Uterus (tissue), 4 donors: ENCODE data around the gene NUCB2. TPM values are rescaled to one million over a fixed set of nuclear protein-coding genes. Genes with fewer than 3 reads are reported as not detected.
"Not testable (repeated sequence)": the region's sequence is repeated elsewhere in the genome, so short reads cannot be mapped to it uniquely, and the experiment has no call there.

ENCODE experiments used
- DNase-seq, 2 donors: peaks; one replicate each; pipeline ENCODE4 v3.0.0-alpha.2; 2019 to 2020
- H3K27ac ChIP-seq, 2 donors: fragments of 200-600 bp; sonication (generic); 1 replicate in 1 of 2; 2 replicates in 1 of 2; pipeline ENCODE4 v1.5.1; 2016 to 2018
- H3K27me3 ChIP-seq, 2 donors: fragments of 200-600 bp; sonication (generic); one replicate each; pipeline ENCODE4 v1.5.1; 2018 to 2019; ENCODE audit warnings: control low read depth in 1 of 2
- H3K36me3 ChIP-seq, 2 donors: fragments of 200-600 bp; sonication (generic); one replicate each; pipeline ENCODE4 v1.5.1; 2019; ENCODE audit warnings: control low read depth in 1 of 2
- H3K4me1 ChIP-seq, 2 donors: fragments of 200-600 bp; sonication (generic); one replicate each; pipeline ENCODE4 v1.5.1; 2018 to 2019; ENCODE audit warnings: control low read depth in 1 of 2
- H3K4me3 ChIP-seq, 2 donors: fragments of 200-600 bp; sonication (generic); 1 replicate in 1 of 2; 2 replicates in 1 of 2; pipeline ENCODE4 v1.5.1; 2018 to 2019; ENCODE audit warnings: mild to moderate bottlenecking in 1 of 2
- H3K9me3 ChIP-seq, 2 donors: fragments of 200-600 bp; sonication (generic); one replicate each; pipeline ENCODE4 v1.5.1; 2019; ENCODE audit warnings: control low read depth in 1 of 2
- CTCF ChIP-seq, 4 experiments: fragments of 200-600 bp in 2 of 4; fragments of 450-650 bp in 2 of 4; sonication (generic) in 2 of 4; IDR thresholded peaks; one replicate each; pipeline ENCODE4 v1.5.1; 2016 to 2019; ENCODE audit warnings: antibody characterized with exemption in 4 of 4, mild to moderate bottlenecking in 2 of 4, moderate library complexity in 1 of 4
- POLR2A ChIP-seq, 2 donors: fragments of 450-650 bp; IDR thresholded peaks; one replicate each; pipeline ENCODE4 v1.6.1; 2016; ENCODE audit warnings: antibody characterized with exemption in 2 of 2, mild to moderate bottlenecking in 1 of 2, moderate library complexity in 1 of 2
- intact Hi-C: fragments of 100-400 bp; cut with DNase I; formaldehyde crosslinking; loops from one replicate; pipeline ENCODE4 v1.15.1; 2023; ENCODE audit warnings: low total_unique reads
- total RNA-seq, 4 donors: library from RNA; depleted of rRNA in 3 of 4; stranded (reverse); fragments of >200 nt in 3 of 4; gene quantifications; one replicate each; pipeline versions ENCODE4 v1.1.0 to v1.2.4, GENCODE V29; 2014 to 2023
- donor health status: DM: yes; HTN: yes; CAD: no.

Gene NUCB2
- total RNA-seq, 4 donors from 2014 or later: 22.0 to 132 (median 68.3) TPM

- DNase-seq: no peak
- Histone ChIP-seq H3K4me1 (no peaks in the 10 kb centered on the region), H3K27ac (no peak overlapping the region), H3K4me3 (no peak overlapping the region), H3K27me3 (no peaks in the 10 kb centered on the region), H3K36me3 (no peaks in the 10 kb centered on the region), H3K9me3 (no peaks in the 10 kb centered on the region)
- TF ChIP-seq CTCF (IDR thresholded peaks at IDR 0.05) (no peak), POLR2A (IDR thresholded peaks at IDR 0.05) (no peak)
- intact Hi-C loops: no loop called here
Observed at GRCh38 chr11:17259519-17259918, 17.0 kb upstream of the NUCB2 start.

- DNase-seq: no peak
- intact Hi-C loops: no loop called here
- no peaks in the 10 kb centered on the region for H3K36me3 ChIP-seq
Observed at GRCh38 chr11:17260020-17260419, 16.5 kb upstream of the NUCB2 start.

GRCh38 chr11:17263769-17264168, 12.8 kb upstream of the NUCB2 start:
- Histone ChIP-seq H3K36me3 (no peaks in the 10 kb centered on the region), H3K9me3 (no peaks in the 10 kb centered on the region), H3K27me3 (no peaks in the 10 kb centered on the region), H3K4me3 (no peak overlapping the region), H3K4me1 (no peaks in the 10 kb centered on the region), H3K27ac (no peak overlapping the region)
- TF ChIP-seq CTCF (IDR thresholded peaks at IDR 0.05) (no peak), POLR2A (IDR thresholded peaks at IDR 0.05) (no peak)
- DNase-seq: no peak
- intact Hi-C loops: no loop called here

More at GRCh38 chr11:17260020-17260419, 16.5 kb upstream of the NUCB2 start:
- Histone ChIP-seq H3K4me1 (no peaks in the 10 kb centered on the region), H3K27me3 (no peaks in the 10 kb centered on the region), H3K9me3 (no peaks in the 10 kb centered on the region), H3K27ac (no peak overlapping the region), H3K4me3 (no peak overlapping the region)
- TF ChIP-seq CTCF (IDR thresholded peaks at IDR 0.05) (no peak), POLR2A (IDR thresholded peaks at IDR 0.05) (no peak)

GRCh38 chr11:17266781-17267180, 9.8 kb upstream of the NUCB2 start:
- no peaks in the 10 kb centered on the region for H3K36me3 ChIP-seq
- no peaks in the 10 kb centered on the region for H3K27me3 ChIP-seq
- no peak overlapping the region for H3K4me3 ChIP-seq
- no peaks in the 10 kb centered on the region for H3K4me1 ChIP-seq
- H3K9me3 ChIP-seq: no peaks in the 10 kb centered on the region
- DNase-seq: no peak
- intact Hi-C loops: no loop called here
- H3K27ac ChIP-seq: no peak overlapping the region
- TF ChIP-seq CTCF (IDR thresholded peaks at IDR 0.05) (no peak), POLR2A (IDR thresholded peaks at IDR 0.05) (no peak)

GRCh38 chr11:17267576-17267975, 9.0 kb upstream of the NUCB2 start:
- H3K4me1 ChIP-seq: no peaks in the 10 kb centered on the region
- no peaks in the 10 kb centered on the region for H3K9me3 ChIP-seq
- TF ChIP-seq POLR2A (IDR thresholded peaks at IDR 0.05) (no peak), CTCF (IDR thresholded peaks at IDR 0.05) (no peak)
- no peaks in the 10 kb centered on the region for H3K36me3 ChIP-seq
- no peaks in the 10 kb centered on the region for H3K27me3 ChIP-seq
- no peak for DNase-seq
- H3K4me3 ChIP-seq: no peak overlapping the region
- H3K27ac ChIP-seq: no peak overlapping the region
- intact Hi-C loops: no loop called here

- H3K36me3 ChIP-seq, H3K27ac ChIP-seq, H3K27me3 ChIP-seq, intact Hi-C loops, H3K4me1 ChIP-seq, H3K4me3 ChIP-seq, H3K9me3 ChIP-seq, DNase-seq: not testable (repeated sequence)
Observed at GRCh38 chr11:17268500-17268899, 8.0 kb upstream of the NUCB2 start.
